CD4-positive, CD25-positive, alpha-beta regulatory T cell (primary cell): ENCODE data around the gene LKAAEAR1. TPM values are rescaled to one million over a fixed set of nuclear protein-coding genes. Genes with fewer than 3 reads are reported as not detected.

Experiments used
- ATAC-seq, 2 donors: fragments of 150-1000 bp; cut with Tn5 transposase; one replicate each; pipeline ENCODE4 v1.10.0; 2021; ENCODE audit warnings: low read depth in 2 of 2, moderate number of reproducible peaks in 2 of 2, moderate library complexity in 1 of 2
- DNase-seq, 3 donors: peaks; one replicate each; pipeline versions ENCODE4 v3.0.0 to v3.0.0-alpha.2; 2012 to 2022; ENCODE audit warnings: mixed read lengths in 1 of 3
- H3K27ac ChIP-seq: one replicate; pipeline ENCODE4 v1.7.0; 2013; ENCODE audit warnings: mild to moderate bottlenecking, low read length; ENCODE audit not compliant: insufficient read depth, poor library complexity, severe bottlenecking
- H3K27me3 ChIP-seq: one replicate; pipeline ENCODE4 v1.7.0; 2013; ENCODE audit warnings: low read length; ENCODE audit not compliant: control insufficient read depth, insufficient read depth
- H3K36me3 ChIP-seq: one replicate; pipeline ENCODE4 v1.7.0; 2013; ENCODE audit warnings: mild to moderate bottlenecking, low read length, moderate library complexity; ENCODE audit not compliant: control insufficient read depth, insufficient read depth
- H3K4me1 ChIP-seq: 2 replicates; pipeline ENCODE4 v1.7.0; 2013; ENCODE audit warnings: mild to moderate bottlenecking, low read length; ENCODE audit not compliant: insufficient read depth, control insufficient read depth, poor library complexity, severe bottlenecking
- H3K4me3 ChIP-seq: one replicate; pipeline ENCODE4 v1.7.0; 2013; ENCODE audit warnings: low read depth, mild to moderate bottlenecking, low read length, moderate library complexity
- H3K9me3 ChIP-seq, 2 experiments: 1 replicate in 1 of 2; 2 replicates in 1 of 2; pipeline ENCODE4 v1.7.0; 2013; ENCODE audit warnings: low read length in 2 of 2, mild to moderate bottlenecking in 1 of 2, moderate library complexity in 1 of 2; ENCODE audit not compliant: control insufficient read depth in 2 of 2
- H3K27ac Mint-ChIP-seq, 3 donors: one replicate each; pipeline ENCODE4 v1.8.0; 2020 to 2022; ENCODE audit warnings: mild to moderate bottlenecking in 3 of 3, mixed read lengths in 3 of 3, moderate library complexity in 2 of 3
- H3K27me3 Mint-ChIP-seq: one replicate; pipeline ENCODE4 v1.8.0; 2022; ENCODE audit warnings: mild to moderate bottlenecking, mixed read lengths
- H3K36me3 Mint-ChIP-seq: one replicate; pipeline ENCODE4 v1.8.0; 2020; ENCODE audit warnings: mixed read lengths
- H3K4me1 Mint-ChIP-seq, 4 donors: one replicate each; pipeline ENCODE4 v1.8.0; 2020 to 2022; ENCODE audit warnings: mixed read lengths in 4 of 4, mild to moderate bottlenecking in 1 of 4
- H3K4me3 Mint-ChIP-seq, 4 donors: one replicate each; pipeline ENCODE4 v1.8.0; 2020 to 2022; ENCODE audit warnings: mild to moderate bottlenecking in 4 of 4, mixed read lengths in 4 of 4, moderate library complexity in 3 of 4
- H3K9me3 Mint-ChIP-seq, 7 donors: one replicate each; pipeline ENCODE4 v1.8.0; 2020 to 2022; ENCODE audit warnings: mixed read lengths in 7 of 7, mild to moderate bottlenecking in 3 of 7, moderate library complexity in 2 of 7
- polyA plus RNA-seq, 4 donors: library from polyadenylated mRNA; unstranded; fragments of 300-500 nt; fragmentation: Illumina TruSeq; gene quantifications; one replicate each; pipeline ENCODE4 v1.2.3, GENCODE V29; 2021
- total RNA-seq: library from RNA; stranded (reverse); gene quantifications from one replicate; pipeline ENCODE4 v1.2.3, GENCODE V29; 2022

Gene LKAAEAR1
- total and polyA plus RNA-seq, 5 donors from 2014 or later, result 0.42 to 1.4 TPM; not detected in 3

- Mint-ChIP-seq H3K27me3 (peaks cover 11% of the 10 kb centered on the region), H3K36me3 (no peaks in the 10 kb centered on the region)
Observed at GRCh38 chr20:64056889-64057627, 27.1 kb downstream of the LKAAEAR1 start.

GRCh38 chr20:64056639-64056888 is 27.6 kb downstream of the LKAAEAR1 start:
- DNase-seq, result no peak
- H3K4me3 ChIP-seq, result no peak overlapping the region
- H3K36me3 ChIP-seq, result no peaks in the 10 kb centered on the region
- H3K27ac ChIP-seq, result no peak overlapping the region
- H3K9me3 ChIP-seq, result no peaks in the 10 kb centered on the region
- peaks cover 2% of the 10 kb centered on the region for H3K27me3 ChIP-seq
- Mint-ChIP-seq H3K27me3 (peaks cover 15% of the 10 kb centered on the region), H3K4me1 (peaks cover 0 to 16% (median 7%) of the 10 kb centered on the region in 4 donors), H3K4me3 (no peak overlapping the region), H3K27ac (no peak overlapping the region), H3K9me3 (peaks cover 0 to 2% (median 0%) of the 10 kb centered on the region in 7 donors), H3K36me3 (no peaks in the 10 kb centered on the region)
- no peak for ATAC-seq
- H3K4me1 ChIP-seq, result peaks cover 9% of the 10 kb centered on the region

More at GRCh38 chr20:64056889-64057627, 27.1 kb downstream of the LKAAEAR1 start:
- Mint-ChIP-seq H3K27ac (no peak overlapping the region), H3K9me3 (peaks cover 0 to 2% (median 0%) of the 10 kb centered on the region in 7 donors), H3K4me1 (peaks cover 0 to 19% (median 7%) of the 10 kb centered on the region in 4 donors), H3K4me3 (peak overlapping the region in 3 of 4 donors; percentile 21 to 52 (median 41))
- H3K4me3 ChIP-seq, result no peak overlapping the region
- peak in 1 of 3 donors; percentile 56 for DNase-seq
- H3K27ac ChIP-seq, result no peak overlapping the region
- H3K4me1 ChIP-seq, result peaks cover 9% of the 10 kb centered on the region
- no peaks in the 10 kb centered on the region for H3K36me3 ChIP-seq
- H3K27me3 ChIP-seq, result no peaks in the 10 kb centered on the region
- H3K9me3 ChIP-seq, result no peaks in the 10 kb centered on the region
- peak in 1 of 2 donors; percentile 15 for ATAC-seq

DNA sequence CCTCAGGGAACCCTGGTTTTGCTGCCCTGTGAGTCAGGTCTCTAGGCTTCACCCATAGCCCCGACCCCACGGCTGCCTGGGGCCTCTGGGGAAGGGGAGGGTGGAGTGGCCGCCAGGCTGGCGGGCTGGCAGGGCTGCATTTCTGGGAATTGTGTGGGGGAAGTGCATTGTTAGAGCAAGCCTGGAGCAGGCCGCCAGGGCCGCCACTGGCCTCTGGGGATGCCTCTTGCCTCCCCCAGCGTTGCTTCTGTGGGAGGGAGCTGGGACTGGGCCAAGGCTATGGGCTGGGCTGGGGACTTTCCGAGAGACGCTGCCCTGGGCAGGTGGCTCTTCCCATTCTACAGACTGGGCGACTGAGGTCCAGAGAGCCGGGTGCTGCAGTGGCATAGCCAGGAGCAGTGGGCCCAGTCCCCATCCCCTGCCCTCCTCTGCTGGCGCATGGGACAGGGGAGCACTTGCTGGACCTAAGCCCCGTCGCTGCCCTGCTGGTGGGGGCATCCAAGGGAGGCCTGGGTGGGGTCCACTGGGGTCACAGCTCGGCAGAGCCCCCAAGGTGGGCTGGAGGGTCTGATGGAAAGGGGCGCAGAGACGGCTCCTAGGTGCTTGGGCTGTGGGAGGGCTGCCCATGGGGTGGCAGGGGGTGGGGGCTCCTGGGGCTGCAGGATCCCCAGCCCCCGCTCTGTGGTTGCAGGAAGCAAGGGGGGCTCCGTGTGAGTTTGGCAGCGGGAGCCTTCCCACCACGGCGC is 28.1 kb downstream of the LKAAEAR1 start:
- Mint-ChIP-seq H3K27ac (no peak overlapping the region), H3K4me3 (no peak overlapping the region), H3K4me1 (peaks cover 0 to 16% (median 7%) of the 10 kb centered on the region in 4 donors), H3K27me3 (peaks cover 18% of the 10 kb centered on the region), H3K36me3 (no peaks in the 10 kb centered on the region), H3K9me3 (peaks cover 0 to 2% (median 0%) of the 10 kb centered on the region in 7 donors)
- Histone ChIP-seq H3K27me3 (peaks cover 2% of the 10 kb centered on the region), H3K36me3 (no peaks in the 10 kb centered on the region), H3K9me3 (no peaks in the 10 kb centered on the region), H3K27ac (no peak overlapping the region), H3K4me3 (no peak overlapping the region), H3K4me1 (peaks cover 9% of the 10 kb centered on the region)
- no peak for ATAC-seq
- DNase-seq, result no peak

GRCh38 chr20:64055396-64055892 is 28.8 kb downstream of the LKAAEAR1 start:
- peak overlapping the region in 2 of 4 donors; percentile 15 to 41 for H3K4me3 Mint-ChIP-seq
- peaks cover 24% of the 10 kb centered on the region for H3K27me3 Mint-ChIP-seq
- peaks cover 0 to 2% (median 0%) of the 10 kb centered on the region in 7 donors for H3K9me3 Mint-ChIP-seq
- DNase-seq (no peak), ATAC-seq (no peak)
- H3K27ac ChIP-seq, result no peak overlapping the region
- no peaks in the 10 kb centered on the region for H3K36me3 ChIP-seq
- no peak overlapping the region for H3K27ac Mint-ChIP-seq
- H3K36me3 Mint-ChIP-seq, result no peaks in the 10 kb centered on the region
- no peaks in the 10 kb centered on the region for H3K9me3 ChIP-seq
- H3K27me3 ChIP-seq, result peaks cover 2% of the 10 kb centered on the region
- no peak overlapping the region for H3K4me3 ChIP-seq
- peaks cover 0 to 16% (median 7%) of the 10 kb centered on the region in 4 donors for H3K4me1 Mint-ChIP-seq
- peaks cover 9% of the 10 kb centered on the region for H3K4me1 ChIP-seq

GRCh38 chr20:64053841-64054661 is 30.1 kb downstream of the LKAAEAR1 start:
- H3K36me3 Mint-ChIP-seq, result no peaks in the 10 kb centered on the region
- peaks cover 2% of the 10 kb centered on the region for H3K27me3 ChIP-seq
- peaks cover 0 to 2% (median 0%) of the 10 kb centered on the region in 7 donors for H3K9me3 Mint-ChIP-seq
- no peak overlapping the region for H3K4me3 Mint-ChIP-seq
- H3K9me3 ChIP-seq, result no peaks in the 10 kb centered on the region
- H3K4me1 Mint-ChIP-seq, result peaks cover 0 to 16% (median 7%) of the 10 kb centered on the region in 4 donors
- H3K27ac Mint-ChIP-seq, result no peak overlapping the region
- ATAC-seq, result no peak
- DNase-seq, result no peak
- no peak overlapping the region for H3K27ac ChIP-seq
- H3K36me3 ChIP-seq, result no peaks in the 10 kb centered on the region
- peaks cover 16% of the 10 kb centered on the region for H3K4me1 ChIP-seq
- H3K27me3 Mint-ChIP-seq, result peaks cover 26% of the 10 kb centered on the region
- H3K4me3 ChIP-seq, result no peak overlapping the region

DNA sequence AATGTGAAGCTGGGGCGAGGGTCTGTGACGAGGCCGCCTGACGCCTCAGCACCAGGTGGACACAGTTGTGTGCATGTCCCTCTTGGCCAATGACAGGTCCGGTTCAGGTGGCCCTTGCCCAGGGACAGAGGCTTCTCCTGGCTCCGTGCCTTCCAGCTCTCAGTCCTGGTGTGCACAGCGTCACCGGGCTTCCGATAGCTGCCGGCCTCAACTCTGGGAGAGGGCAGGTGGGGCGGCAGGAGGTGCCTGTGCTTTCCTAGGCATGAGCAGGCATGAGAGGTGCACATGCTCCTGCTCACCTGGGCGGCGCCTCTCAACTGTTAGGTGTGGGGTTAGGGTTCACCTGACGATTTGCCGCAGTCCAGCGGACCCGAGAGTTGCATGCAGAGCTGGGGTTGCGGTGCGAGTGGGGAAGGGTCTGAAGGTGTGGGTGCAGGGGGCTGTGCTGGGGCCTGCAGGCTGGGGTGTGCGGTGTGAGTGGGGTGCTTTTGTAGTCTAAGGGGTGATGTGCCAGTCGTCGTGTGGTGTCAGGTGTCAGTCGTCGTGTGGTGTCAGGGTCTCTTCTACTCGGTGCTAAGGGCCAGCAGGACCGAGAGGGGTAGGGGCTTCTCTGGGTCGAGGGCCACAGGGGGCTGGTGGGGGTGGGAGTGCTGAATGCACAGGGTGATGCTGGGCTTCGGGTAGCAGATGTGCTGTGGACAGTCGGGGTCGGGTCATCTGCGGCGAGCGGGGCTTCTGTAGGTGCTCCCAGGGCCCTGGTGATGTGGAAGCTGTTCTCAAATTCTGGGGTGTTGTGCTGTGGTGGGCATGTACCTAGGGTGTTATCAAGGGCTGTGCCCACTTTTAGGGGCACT is 31.0 kb downstream of the LKAAEAR1 start:
- DNase-seq (no peak), ATAC-seq (no peak)
- H3K27me3 ChIP-seq, result peaks cover 2% of the 10 kb centered on the region
- H3K9me3 ChIP-seq, result no peaks in the 10 kb centered on the region
- peaks cover 0 to 17% (median 6%) of the 10 kb centered on the region in 4 donors for H3K4me1 Mint-ChIP-seq
- H3K27ac Mint-ChIP-seq, result no peak overlapping the region
- no peaks in the 10 kb centered on the region for H3K36me3 ChIP-seq
- peaks cover 26% of the 10 kb centered on the region for H3K27me3 Mint-ChIP-seq
- H3K4me1 ChIP-seq, result peaks cover 21% of the 10 kb centered on the region
- H3K4me3 ChIP-seq, result no peak overlapping the region
- peaks cover 0 to 2% (median 0%) of the 10 kb centered on the region in 7 donors for H3K9me3 Mint-ChIP-seq
- no peak overlapping the region for H3K27ac ChIP-seq
- peak overlapping the region in 1 of 4 donors; percentile 91 for H3K4me3 Mint-ChIP-seq
- H3K36me3 Mint-ChIP-seq, result no peaks in the 10 kb centered on the region

- H3K36me3 ChIP-seq, result no peaks in the 10 kb centered on the region
- DNase-seq (no peak), ATAC-seq (no peak)
- H3K27me3 ChIP-seq, result peaks cover 2% of the 10 kb centered on the region
- no peak overlapping the region for H3K27ac Mint-ChIP-seq
- H3K9me3 ChIP-seq, result no peaks in the 10 kb centered on the region
- no peak overlapping the region for H3K27ac ChIP-seq
- peaks cover 33% of the 10 kb centered on the region for H3K27me3 Mint-ChIP-seq
- peaks cover 13% of the 10 kb centered on the region for H3K4me1 ChIP-seq
- H3K4me3 ChIP-seq, result no peak overlapping the region
- H3K4me3 Mint-ChIP-seq, result no peak overlapping the region
- H3K4me1 Mint-ChIP-seq, result peaks cover 0 to 16% (median 1%) of the 10 kb centered on the region in 4 donors
- H3K9me3 Mint-ChIP-seq, result peaks cover 0 to 2% (median 0%) of the 10 kb centered on the region in 7 donors
- no peaks in the 10 kb centered on the region for H3K36me3 Mint-ChIP-seq
Observed at GRCh38 chr20:64052326-64052722, 31.9 kb downstream of the LKAAEAR1 start.
